ENCODE measurements around the gene TRABD2A.

TRABD2A gene

GRCh38 chr2:84858123-84858522 lies 22.8 kb downstream of the TRABD2A start:
- no peak for DNase-seq (ENCODE audit: low read depth)
- TF ChIP-seq CTCF (IDR thresholded peaks at IDR 0.05; ENCODE audit: low read length, missing control alignments) = no peak
- no peak overlapping the region for H3K4me3 ChIP-seq (replicated peaks; ENCODE audit: low read depth, low read length)

- H3K4me3 ChIP-seq (replicated peaks; ENCODE audit: low read depth, low read length) = no peak overlapping the region
- TF ChIP-seq CTCF (IDR thresholded peaks at IDR 0.05; ENCODE audit: low read length, missing control alignments) = no peak
- DNase-seq (ENCODE audit: low read depth) = no peak
These were observed 23.3 kb downstream of the TRABD2A start for GRCh38 chr2:84857566-84857965.

GRCh38 chr2:84856787-84857186 lies 24.1 kb downstream of the TRABD2A start:
- no peak for TF ChIP-seq CTCF (IDR thresholded peaks at IDR 0.05; ENCODE audit: low read length, missing control alignments)
- no peak for DNase-seq (ENCODE audit: low read depth)
- H3K4me3 ChIP-seq (replicated peaks; ENCODE audit: low read depth, low read length) = no peak overlapping the region

GRCh38 chr2:84855731-84856130 lies 25.2 kb downstream of the TRABD2A start:
- no peak for TF ChIP-seq CTCF (IDR thresholded peaks at IDR 0.05; ENCODE audit: low read length, missing control alignments)
- no peak for DNase-seq (ENCODE audit: low read depth)
- no peak overlapping the region for H3K4me3 ChIP-seq (replicated peaks; ENCODE audit: low read depth, low read length)

GRCh38 chr2:84854850-84855249 lies 26.0 kb downstream of the TRABD2A start:
- DNase-seq (ENCODE audit: low read depth) = no peak
- TF ChIP-seq CTCF (IDR thresholded peaks at IDR 0.05; ENCODE audit: low read length, missing control alignments) = no peak

GRCh38 chr2:84851876-84852275 lies 29.0 kb downstream of the TRABD2A start:
- no peak for TF ChIP-seq CTCF (IDR thresholded peaks at IDR 0.05; ENCODE audit: low read length, missing control alignments)
- H3K4me3 ChIP-seq (replicated peaks; ENCODE audit: low read depth, low read length) = no peak overlapping the region
- DNase-seq (ENCODE audit: low read depth) = no peak

More at GRCh38 chr2:84854850-84855249, 26.0 kb downstream of the TRABD2A start:
- no peak overlapping the region for H3K4me3 ChIP-seq (replicated peaks; ENCODE audit: low read depth, low read length)

GRCh38 chr2:84850471-84850870 lies 30.4 kb downstream of the TRABD2A start:
- H3K4me3 ChIP-seq (replicated peaks; ENCODE audit: low read depth, low read length) = no peak overlapping the region
- TF ChIP-seq CTCF (IDR thresholded peaks at IDR 0.05; ENCODE audit: low read length, missing control alignments) = no peak
- no peak for DNase-seq (ENCODE audit: low read depth)
